Gastroesophageal sphincter (tissue), 3 donors: Measurements from ENCODE around the gene HOXA5.

ENCODE experiments used
- POLR2A ChIP-seq, 2 donors: fragments of 450-650 bp; IDR thresholded peaks; one replicate each; pipeline ENCODE4 v1.6.1; 2017; ENCODE audit warnings: antibody characterized with exemption in 2 of 2, mild to moderate bottlenecking in 2 of 2, moderate library complexity in 1 of 2
- TF ChIP-seq, protein P1 (sequence below), 4 experiments: fragments of 200-600 bp in 2 of 4; fragments of 450-650 bp in 2 of 4; sonication (generic) in 1 of 4; IDR thresholded peaks; one replicate each; pipeline ENCODE4 v1.5.1; 2017 to 2019; ENCODE audit warnings: antibody characterized with exemption in 4 of 4, mild to moderate bottlenecking in 2 of 4, moderate library complexity in 2 of 4

DNA sequence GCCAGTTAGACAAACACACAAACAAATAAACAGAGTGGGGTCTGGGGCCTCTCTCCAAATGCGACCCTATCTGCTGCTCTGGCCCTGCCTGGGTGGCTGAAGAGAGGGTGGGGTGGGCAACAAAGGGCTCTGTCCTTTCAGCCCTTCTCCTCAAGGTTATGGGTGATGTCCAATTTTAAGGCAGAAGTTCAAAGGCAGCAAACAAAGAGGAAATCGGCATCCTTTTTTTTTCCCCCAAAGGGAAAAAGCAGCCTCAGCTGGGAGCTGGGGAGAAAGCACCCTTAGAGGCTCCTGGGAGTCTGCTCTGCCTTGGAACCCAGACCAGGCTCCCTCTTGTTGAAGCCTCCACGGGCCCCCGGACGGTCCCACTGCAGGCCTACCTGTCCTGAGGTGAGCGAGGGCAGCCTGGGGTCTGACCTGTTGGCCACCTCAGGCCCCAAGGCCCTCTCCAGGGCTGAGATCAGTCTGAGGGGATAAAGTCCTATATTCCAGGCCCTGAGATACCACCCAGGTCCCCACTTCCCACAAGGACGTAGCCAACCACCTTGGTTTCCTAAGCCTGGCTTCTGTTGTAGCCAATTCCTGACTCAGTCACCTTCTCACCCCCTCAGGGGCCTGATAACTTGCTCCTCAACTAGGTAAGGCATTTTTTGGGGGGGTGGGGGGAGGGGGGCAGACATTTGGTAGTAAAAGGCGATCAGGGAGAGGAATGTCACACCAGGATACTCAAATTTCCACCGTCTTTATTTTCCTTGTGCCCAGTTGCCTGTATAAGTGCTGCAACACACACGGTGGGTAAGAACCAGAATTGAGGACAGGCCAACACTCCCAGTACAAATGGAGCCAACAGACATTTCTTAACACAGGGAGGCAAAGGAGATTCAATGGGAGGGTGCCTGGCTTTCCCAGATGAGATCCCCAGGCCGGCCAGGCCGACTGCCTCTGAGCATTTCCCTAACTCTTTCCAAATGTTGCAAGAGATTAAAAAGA lies 37.2 kb upstream of the HOXA5 start:
- TF ChIP-seq, protein P1, sequence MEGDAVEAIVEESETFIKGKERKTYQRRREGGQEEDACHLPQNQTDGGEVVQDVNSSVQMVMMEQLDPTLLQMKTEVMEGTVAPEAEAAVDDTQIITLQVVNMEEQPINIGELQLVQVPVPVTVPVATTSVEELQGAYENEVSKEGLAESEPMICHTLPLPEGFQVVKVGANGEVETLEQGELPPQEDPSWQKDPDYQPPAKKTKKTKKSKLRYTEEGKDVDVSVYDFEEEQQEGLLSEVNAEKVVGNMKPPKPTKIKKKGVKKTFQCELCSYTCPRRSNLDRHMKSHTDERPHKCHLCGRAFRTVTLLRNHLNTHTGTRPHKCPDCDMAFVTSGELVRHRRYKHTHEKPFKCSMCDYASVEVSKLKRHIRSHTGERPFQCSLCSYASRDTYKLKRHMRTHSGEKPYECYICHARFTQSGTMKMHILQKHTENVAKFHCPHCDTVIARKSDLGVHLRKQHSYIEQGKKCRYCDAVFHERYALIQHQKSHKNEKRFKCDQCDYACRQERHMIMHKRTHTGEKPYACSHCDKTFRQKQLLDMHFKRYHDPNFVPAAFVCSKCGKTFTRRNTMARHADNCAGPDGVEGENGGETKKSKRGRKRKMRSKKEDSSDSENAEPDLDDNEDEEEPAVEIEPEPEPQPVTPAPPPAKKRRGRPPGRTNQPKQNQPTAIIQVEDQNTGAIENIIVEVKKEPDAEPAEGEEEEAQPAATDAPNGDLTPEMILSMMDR (IDR thresholded peaks at IDR 0.05) = no peak
- no peak for TF ChIP-seq POLR2A (IDR thresholded peaks at IDR 0.05)
